OCI-LY7 (cell line): ENCODE results near the gene IKBKE.

Experiments
- EZH2phosphoT487 ChIP-seq: fragments of 200-600 bp; sonication (generic); IDR thresholded peaks from 2 replicates; pipeline ENCODE4 v1.6.1; 2018; ENCODE audit warnings: low read depth, borderline replicate concordance, mild to moderate bottlenecking, mixed run types, antibody characterized with exemption, low read length, moderate library complexity, mixed read lengths
- TF ChIP-seq, protein P1 (sequence below): fragments of 200-600 bp; sonication (generic); conservative IDR thresholded peaks from 2 replicates; pipeline ENCODE4 v1.5.1; 2014; ENCODE audit warnings: mild to moderate bottlenecking, antibody characterized with exemption, low read length, moderate library complexity, mixed read lengths

- TF ChIP-seq, protein P1, sequence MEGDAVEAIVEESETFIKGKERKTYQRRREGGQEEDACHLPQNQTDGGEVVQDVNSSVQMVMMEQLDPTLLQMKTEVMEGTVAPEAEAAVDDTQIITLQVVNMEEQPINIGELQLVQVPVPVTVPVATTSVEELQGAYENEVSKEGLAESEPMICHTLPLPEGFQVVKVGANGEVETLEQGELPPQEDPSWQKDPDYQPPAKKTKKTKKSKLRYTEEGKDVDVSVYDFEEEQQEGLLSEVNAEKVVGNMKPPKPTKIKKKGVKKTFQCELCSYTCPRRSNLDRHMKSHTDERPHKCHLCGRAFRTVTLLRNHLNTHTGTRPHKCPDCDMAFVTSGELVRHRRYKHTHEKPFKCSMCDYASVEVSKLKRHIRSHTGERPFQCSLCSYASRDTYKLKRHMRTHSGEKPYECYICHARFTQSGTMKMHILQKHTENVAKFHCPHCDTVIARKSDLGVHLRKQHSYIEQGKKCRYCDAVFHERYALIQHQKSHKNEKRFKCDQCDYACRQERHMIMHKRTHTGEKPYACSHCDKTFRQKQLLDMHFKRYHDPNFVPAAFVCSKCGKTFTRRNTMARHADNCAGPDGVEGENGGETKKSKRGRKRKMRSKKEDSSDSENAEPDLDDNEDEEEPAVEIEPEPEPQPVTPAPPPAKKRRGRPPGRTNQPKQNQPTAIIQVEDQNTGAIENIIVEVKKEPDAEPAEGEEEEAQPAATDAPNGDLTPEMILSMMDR = no peak
- TF ChIP-seq EZH2phosphoT487 = no peak
These were observed 6.4 kb upstream of the IKBKE start for GRCh38 chr1:206463911-206464310.
